NCI-H1436 (cell line): ENCODE measurements around the gene ASXL1.

Source experiments
- DNase-seq: peaks from one replicate; lab custom pipeline; 2025; lab: John Stamatoyannopoulos, UW

ASXL1 gene

DNA sequence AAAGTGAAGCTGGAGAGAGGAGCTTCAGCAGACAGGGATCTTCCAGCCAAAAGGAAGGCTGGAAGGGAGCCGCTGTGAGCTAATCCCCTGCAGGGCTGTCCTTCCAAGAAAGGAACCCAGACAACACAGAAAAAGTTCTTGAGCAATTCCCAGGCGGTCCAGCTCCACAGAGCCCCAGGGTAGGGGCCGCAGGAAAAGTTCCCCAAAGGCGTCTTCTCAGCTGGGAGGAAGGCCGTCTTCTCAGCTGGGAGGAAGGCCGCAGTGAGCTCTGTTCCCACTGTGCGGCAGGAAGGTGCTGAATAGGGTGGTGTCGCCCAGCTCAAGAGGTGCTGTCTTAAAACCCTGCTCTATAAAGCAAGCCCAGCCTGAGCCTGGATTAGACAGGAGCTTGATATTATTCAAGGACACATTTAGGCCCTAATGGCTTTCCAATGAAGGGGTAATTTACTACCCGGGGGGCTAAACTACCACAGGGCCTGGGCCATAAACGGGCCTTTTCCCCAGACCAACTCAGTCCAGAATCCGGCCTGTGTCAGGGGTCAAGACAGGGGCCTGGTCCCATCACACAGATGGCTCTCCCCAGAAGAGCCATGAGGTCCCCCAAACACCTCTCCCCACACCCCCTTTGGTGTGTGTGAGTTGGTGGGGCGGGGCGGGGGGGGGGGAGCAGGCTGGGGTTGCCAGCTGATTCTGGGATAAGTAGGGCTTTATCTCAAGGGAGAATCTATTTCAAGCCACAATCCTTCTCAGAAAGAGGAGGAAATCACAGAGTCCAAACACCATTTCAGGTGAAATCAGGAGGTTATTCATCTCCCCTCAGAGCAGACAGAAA lies 123.4 kb downstream of the ASXL1 start:
- no peak for DNase-seq

DNA sequence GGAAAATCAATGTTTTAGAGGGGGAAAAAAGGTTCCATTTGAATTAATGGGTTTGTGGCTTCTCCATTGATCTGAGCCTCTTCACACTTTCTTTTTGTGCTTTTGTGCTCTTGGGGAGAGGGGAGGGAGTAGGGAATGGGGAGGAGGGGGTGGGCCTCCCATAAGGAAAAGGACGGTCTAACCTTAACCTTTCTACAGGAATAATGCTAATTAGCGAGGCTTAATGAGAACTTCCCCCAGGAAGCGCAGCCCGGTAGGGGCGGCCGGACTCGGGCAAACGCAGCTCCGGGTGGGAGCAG lies 124.0 kb downstream of the ASXL1 start:
- no peak for DNase-seq

- no peak for DNase-seq
These were observed 124.5 kb downstream of the ASXL1 start for GRCh38 chr20:32482442-32483261.

DNA sequence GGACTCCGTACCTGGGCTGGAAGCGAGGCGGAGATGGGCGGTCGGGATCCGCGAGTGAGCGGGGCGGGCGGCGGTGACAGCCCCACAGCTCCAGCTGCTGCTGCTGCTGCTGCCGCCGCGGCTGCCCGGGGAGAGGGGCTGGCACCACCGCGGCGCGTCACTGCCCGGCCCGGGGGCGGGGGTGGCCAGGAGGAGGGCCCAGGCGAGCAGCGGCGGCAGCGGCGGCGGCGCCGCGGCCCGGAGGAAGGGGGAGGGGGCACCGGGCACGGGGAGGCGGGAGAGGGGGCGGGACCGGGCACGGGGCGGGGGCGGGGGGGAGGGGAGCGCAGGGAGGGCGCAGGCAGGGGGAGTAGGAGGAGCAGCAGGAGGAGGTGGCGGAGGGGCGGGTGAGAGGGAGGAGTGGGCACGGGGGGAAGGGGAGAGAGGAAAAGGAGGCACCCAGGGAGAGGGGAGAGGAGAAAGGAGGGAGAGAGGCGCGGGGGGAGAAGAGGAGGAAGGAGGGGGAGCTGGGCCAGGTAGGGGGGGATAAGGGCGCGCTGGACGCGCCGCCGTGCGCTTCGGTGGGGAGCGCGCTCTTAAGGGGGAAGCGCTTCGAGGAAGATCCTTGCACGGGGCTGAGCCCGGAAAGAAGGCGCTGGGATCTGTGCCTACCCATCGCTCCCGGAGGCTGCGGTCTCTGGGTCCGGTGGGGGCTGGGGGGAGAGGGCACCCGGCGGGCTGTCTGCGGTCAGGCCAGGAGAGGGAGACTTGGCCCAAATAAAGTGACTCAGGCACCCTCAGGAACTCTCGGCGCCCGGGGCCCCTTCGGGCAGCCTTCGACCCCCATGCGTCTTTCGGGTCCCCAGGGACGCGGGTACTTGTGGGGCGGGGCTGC lies 125.5 kb downstream of the ASXL1 start:
- DNase-seq: peak; percentile 89

DNA sequence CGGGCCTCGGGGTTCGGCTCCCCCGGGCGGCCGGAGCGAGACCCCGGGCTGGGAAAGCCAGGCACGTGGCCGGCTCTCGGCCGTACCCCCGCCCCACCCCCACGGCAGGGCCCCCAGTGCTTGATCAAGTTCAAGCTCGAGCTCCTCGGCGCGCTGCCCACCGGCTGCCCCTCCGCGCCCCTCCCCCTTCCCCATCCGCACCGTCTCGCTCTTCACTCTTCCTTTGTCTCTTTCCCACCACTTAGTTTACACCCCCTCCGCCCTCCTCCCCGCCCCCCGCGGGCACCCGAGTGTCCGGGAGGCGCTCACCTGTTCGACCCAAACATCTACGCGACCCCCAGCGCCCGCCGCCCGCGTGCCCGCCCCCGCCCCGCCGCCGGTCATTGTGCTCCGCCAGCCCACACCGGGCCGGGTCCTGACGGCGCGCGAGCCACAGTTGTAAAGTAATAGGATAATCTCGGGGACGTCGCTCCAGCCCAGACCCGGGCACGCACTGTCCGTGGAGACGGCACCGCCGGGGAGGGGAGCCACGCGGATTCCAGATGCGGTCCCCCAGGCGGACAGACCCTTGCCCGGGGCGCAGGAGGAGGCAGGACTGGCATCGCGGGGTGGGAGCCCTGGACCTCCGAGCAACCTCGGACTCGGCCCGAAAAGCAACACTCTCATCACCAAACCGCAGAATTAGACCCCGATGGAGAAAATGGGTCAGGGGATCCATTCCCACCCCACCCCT lies 126.3 kb downstream of the ASXL1 start:
- no peak for DNase-seq

DNA sequence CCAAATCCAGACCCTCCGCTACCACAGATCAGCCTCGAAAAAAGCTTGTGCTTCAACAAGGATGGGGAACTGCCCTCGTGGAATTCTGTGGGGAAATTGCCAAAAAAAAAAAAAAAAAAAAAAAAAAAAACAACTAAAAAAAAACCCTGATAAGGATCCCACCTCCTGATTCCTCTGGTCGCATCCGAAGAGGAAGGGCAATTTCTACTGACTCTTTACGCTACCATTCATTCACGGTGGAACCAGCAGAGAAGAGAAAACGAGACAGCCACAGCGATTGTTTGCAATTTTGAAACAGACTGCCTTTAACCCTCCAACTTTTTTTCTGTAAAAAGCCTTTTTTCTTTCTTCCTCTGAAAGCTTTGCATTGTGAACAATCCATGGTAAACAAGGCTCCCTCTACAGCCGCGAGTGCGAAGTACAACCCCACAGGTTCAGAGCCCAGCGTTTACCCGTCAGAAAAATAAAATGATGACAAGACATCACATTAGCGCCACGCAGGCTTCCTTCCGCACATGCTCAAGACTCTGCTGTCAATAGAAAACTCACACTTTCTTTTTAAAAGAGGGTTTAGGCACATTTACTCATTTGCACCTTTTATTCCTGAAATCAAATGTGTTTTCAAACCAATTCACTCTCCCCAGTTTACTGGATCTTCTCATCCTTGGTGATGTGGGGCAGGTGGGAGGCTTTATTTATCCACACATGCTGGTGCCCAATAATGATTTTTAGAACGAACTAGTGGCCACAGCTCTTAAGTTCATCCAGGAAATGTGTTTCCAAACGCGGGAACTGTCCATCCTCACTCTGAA lies 127.0 kb downstream of the ASXL1 start:
- peak; percentile 38 for DNase-seq

DNA sequence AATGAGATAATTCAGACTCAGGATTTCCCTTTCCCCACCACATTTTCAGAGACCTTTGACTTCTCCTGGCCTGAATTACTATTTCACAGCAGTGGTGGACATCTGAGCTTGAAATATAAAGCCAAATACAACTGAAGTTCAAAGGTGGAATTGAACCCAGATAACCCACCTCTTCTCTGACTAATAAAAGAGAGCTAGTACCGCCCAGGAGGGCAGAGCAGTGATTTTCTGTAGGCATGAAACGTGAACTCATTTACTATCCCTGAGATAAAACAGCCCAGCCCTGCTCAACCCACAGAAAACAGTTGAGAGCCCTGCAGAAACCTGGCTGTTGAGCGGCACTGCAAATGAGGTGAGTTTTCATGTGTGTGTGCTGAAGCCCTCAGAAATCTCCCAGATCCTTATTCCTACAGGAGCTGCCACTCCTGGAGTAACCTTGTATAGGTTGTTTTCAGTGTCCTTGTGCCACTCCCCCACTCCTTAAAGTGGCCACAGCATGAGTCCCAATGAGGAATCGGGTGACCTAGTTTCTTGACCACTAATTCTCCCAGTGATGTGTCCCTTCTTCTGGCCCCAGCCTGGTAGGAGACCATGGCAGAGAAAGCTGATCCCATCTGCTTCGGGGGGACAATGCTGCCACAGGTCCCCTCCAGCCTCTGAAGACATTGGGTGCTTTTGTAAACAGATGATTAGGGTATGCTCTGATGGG lies 127.8 kb downstream of the ASXL1 start:
- no peak for DNase-seq

GRCh38 chr20:32487381-32487780 lies 129.2 kb downstream of the ASXL1 start:
- DNase-seq: no peak

GRCh38 chr20:32488066-32488838 lies 130.1 kb downstream of the ASXL1 start:
- DNase-seq: no peak
